ENCODE data around the gene CEACAM6.

- no peak for TF ChIP-seq POLR2A (IDR thresholded peaks at IDR 0.05)
- no peak for TF ChIP-seq CTCF (IDR thresholded peaks at IDR 0.05)
- no peak for TF ChIP-seq EP300 (IDR thresholded peaks at IDR 0.05)
Observed at GRCh38 chr19:41801031-41801430, 45.7 kb downstream of the CEACAM6 start.

All from ovary (tissue), 3 donors.